HG03280 (cell line): ENCODE results near the gene OR4P4.

Experiments
- ATAC-seq: cut with Tn5 transposase; IDR thresholded peaks from one replicate; pipeline ENCODE4 v1.9.1; 2021; ENCODE audit warnings: mild to moderate bottlenecking, moderate library complexity; ENCODE audit not compliant: unreplicated experiment

Gene OR4P4

DNA sequence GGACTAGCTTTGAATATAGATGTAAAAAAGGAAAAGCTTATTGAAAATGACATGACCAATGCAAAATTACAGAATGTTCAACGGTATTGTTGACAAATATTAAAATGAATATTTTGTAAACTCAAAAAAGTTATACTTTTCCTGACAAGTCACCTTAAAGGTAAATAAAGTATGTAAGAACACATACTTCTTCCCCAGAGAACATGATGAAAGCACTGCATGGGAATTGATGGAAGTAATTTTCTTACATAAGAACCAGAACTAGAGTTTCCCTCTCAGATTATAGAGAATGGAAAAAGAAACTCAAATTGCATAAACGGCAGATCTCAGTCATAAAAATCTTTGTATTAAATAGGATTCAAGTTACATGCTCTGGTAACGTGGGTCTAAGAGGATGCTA lies at the start of gene OR4P4:
OR4P4 (plus strand) TSS at position 301 of the 400 bp plus-strand sequence.
- no peak for ATAC-seq

DNA sequence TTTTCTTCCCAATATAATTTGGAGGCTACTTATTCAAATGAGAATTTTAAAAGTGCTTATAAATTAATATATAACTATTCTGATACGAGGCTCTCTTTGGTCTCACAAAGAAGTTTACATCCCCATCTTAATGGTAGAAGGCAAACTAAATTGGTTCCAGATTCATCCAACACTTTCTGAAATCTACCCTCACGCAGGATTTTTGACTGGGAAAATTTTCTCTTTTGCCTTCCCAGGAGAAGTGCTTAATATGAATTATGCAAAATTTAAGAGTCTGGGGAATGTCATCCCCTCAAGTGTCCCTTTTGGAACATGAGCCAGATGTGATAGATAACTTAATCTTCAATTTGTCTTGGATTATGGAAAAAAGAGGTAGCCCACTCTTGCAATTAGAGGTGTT lies 27.4 kb upstream of the OR4P4 start, which contains the start of gene OR4C11:
OR4C11 (minus strand) TSS at position 101 of the 400 bp plus-strand sequence. CDS start 3,272 bp downstream, outside the sequence.
- no peak for ATAC-seq

DNA sequence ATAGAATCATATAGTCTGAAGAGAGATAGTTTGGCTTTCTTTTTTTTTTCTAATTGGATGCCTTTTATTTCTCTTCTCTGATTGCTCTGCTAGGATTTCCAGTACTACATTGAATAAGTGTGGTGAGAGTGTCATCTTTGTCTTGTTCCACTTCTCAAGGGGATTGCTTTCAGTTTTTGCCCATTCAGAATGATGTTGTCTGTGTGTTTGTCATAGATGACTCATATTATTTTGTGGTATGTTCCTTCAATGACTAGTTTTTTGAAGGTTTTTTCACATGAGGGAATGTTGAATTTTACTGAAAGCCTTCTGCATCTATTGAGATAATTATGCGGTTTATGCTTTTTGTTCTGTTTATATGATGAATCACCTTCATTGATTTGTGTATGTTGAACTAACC lies 10.4 kb upstream of the OR4P4 start:
- no peak for ATAC-seq

DNA sequence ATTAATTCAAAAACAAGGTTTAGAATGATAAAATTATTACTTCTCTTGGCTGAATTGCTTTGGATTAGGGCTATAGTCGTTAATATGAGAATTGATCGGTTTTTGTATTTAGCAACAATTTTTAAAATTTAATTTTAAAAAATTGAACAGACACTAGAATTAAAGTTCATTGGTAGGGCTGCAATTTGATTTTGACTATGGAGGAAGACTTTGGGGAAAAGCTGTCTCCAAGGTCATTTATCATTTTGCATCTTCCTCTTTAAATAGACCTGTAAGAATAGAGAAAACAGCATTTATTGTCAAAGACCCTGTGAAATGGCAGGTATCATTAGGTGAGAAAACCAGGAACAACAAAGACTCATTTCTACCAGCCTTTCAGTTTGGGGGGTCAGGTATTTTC lies 13.1 kb downstream of the OR4P4 start, which contains the start of gene OR4S2:
OR4S2 (plus strand) TSS at position 301 of the 400 bp plus-strand sequence. CDS start 2,577 bp downstream, outside the sequence.
- no peak for ATAC-seq

DNA sequence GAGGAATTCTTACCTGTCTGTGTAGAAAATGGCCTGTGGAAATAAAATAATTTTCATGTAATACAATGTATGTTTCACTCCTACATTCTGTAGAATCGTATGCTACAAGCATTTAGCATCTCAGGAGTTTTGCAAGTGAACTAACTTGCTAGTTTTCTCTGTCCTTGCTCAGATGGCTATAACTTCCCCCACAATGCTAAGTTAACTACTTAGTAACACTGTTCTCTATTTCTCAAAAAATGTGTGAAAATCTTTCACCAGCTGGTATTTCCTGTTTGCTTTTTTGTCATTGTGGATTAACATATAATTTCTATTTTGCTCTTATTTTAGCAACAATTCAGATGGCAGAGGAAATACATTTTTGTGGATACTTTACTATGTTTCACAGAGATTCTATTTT lies 17.6 kb downstream of the OR4P4 start:
- no peak for ATAC-seq

DNA sequence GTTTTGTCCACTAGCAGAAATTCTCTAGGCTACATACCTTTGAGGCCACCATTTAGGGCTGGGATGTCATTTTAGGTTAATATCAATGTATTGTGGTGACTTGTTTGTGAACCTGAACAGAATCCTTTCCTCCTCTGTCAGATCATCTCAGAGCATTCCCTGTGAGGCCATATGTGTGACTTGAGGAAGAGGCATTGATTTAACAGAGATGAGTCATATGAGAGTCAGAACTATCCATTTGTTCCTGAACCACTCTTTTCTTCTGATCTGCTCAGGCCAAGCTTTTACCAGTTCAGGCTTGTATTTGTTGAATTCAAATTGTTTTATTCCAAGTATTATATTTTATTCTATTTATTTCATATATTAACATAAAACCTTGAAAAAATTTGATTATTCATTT lies 20.2 kb downstream of the OR4P4 start:
- ATAC-seq: no peak

DNA sequence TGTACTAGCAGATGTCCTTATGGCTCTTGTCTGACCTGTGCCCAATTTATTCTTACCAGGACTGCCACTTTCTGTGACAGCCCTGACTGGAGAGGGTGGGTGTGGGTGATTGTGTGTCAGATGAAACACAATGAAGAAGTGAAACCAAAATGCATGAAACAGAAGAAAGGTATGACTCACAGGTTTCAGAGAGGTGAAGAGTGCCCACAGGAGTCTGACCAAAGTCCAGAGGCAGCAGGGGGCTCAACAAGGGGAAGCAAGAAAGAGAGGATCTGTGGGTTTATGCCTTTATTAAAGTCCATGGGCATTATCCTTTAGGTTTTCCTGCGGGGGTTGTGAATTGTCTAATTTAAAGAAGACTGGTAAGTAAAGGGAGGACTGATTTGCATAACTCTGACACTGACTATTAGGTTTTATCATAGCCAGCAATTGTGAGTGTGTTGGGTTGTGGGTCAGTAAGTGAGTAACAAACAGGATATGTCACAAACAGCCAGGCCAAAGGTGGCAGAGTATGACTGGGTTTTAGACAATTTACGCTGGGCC lies 23.2 kb downstream of the OR4P4 start:
- ATAC-seq: peak; percentile 95

DNA sequence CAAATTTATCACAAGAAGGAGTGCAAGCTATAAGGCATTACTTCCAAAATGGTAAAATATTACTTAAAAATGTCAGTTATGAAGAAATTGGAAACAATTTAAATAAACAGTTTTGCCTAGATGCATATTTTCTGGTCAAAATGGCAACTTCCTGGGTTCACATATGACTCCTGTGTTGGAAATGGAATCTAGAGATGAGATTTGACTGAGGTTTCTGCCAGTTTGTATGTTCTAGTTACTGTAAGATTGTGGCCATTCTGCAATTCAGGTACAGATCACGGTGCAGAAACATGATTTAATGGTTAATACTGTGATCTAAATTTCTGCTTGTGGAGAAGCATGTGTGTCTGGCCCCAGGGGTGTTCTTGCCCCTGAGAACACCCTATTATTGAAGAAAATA lies 23.7 kb downstream of the OR4P4 start:
- ATAC-seq: peak; percentile 38

DNA sequence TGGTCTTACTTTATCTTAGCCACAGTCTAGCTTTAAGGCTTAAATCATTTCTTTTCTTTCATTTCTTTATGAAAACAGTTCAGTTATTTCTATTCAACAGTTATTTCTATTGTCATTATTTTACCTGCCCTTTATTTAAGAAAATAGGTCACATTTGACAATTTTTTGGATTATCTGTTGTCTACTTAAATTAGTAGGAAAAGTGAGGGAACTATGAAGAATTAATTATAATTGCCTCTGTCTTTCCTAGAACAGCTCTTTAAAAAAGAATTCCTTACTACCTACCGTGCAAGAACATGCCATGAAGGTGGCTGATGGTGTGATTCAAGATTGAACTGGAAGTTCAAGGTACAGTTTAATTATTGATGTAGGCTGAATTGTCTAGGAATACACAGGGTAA lies 27.0 kb downstream of the OR4P4 start, which contains the start of gene OR4C6:
OR4C6 (plus strand) TSS at position 301 of the 400 bp plus-strand sequence. CDS start 2,966 bp downstream, outside the sequence.
- no peak for ATAC-seq

DNA sequence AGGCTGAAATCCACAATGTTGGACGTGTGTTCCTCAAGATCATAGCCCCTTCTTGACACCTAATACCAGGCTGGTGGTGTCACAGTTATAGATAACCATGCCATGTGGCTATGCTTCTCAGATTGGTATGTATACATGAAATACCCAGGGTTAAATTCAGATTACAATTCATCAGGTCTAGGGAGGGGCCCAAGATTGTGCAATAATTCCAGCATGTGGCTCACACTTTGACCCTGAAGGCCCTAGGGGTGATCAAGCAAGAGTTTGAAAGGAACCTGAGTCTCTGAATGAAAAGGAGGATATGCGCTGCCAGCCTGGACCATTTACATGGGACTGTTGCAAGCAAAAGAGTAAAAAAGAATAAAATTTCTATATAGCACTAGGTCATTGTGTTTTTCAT lies 34.5 kb downstream of the OR4P4 start:
- ATAC-seq: no peak

DNA sequence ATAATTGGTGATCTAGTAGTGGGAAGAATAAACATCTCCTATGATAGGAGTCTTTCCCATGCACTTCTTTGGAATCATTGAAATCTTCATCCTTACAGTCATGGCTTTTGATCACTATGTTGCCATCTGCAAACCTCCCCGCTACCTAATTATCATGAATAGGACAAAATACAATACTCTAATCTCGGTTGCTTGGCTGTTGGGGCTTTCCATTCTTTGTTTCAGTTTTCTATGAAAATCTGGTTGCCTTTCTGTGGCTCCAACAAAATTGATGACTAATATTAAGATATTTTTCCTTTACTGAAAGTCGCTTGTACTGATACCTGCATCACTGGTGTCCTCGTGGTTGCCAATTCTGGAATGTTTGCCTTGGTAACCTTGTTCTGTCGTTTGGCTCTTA lies 38.9 kb downstream of the OR4P4 start:
- no peak for ATAC-seq
